ENCODE measurements around the gene FLVCR2. TPM values are rescaled to one million over a fixed set of nuclear protein-coding genes. Genes with fewer than 3 reads are reported as not detected.

FLVCR2 gene
- total RNA-seq, 1 donor = 5.8 TPM

DNA sequence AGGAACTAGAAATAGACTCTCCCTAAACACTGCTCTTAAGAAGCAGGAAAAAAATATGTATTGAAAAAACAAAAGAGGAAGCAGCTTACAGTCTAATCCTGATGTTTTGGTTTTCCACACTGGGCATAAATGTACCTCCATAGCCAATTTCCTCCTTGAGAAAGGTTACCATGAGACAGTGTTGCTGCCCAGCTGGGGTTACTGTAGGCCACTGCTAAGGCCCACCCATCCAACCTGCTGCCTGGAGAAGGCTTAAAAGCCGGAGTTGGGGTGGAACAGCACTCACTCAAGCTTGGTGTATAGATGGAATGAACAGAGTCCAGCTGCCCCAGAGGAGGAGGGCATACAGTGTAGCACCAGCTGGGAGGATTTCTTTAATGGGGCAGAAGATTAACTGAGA lies 41.1 kb downstream of the FLVCR2 start:
- peaks cover 31% of the 10 kb centered on the region for H3K4me1 ChIP-seq (ENCODE audit: insufficient read depth, low read length)
- no peak overlapping the region for H3K4me3 ChIP-seq (ENCODE audit: low read length)
- no peaks in the 10 kb centered on the region for H3K27me3 ChIP-seq (ENCODE audit: insufficient read depth, low read length)
- H3K9me3 ChIP-seq (ENCODE audit: low read depth, low read length) = no peaks in the 10 kb centered on the region

DNA sequence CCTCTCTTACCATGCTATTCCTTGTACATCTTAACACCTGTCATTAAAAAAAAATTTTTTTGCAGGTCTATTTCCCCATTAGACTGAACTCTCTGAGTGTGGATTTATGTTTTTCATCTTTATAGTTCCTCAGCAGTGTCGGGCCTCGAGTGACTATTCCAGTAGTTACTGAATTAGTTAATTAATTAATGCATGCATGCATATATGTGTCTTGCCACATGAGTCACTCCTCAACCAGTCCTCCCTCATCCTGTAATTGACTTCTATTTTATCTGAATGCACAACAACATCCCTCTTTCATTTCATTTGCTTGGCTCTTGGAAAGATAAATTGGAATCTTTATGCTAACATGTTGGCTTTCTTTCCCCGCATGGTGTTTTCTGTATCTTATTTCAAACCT lies 46.6 kb downstream of the FLVCR2 start:
- Histone ChIP-seq H3K9me3 (ENCODE audit: low read depth, low read length) (no peaks in the 10 kb centered on the region), H3K4me3 (ENCODE audit: low read length) (no peak overlapping the region), H3K27me3 (ENCODE audit: insufficient read depth, low read length) (no peaks in the 10 kb centered on the region), H3K4me1 (ENCODE audit: insufficient read depth, low read length) (no peaks in the 10 kb centered on the region)

DNA sequence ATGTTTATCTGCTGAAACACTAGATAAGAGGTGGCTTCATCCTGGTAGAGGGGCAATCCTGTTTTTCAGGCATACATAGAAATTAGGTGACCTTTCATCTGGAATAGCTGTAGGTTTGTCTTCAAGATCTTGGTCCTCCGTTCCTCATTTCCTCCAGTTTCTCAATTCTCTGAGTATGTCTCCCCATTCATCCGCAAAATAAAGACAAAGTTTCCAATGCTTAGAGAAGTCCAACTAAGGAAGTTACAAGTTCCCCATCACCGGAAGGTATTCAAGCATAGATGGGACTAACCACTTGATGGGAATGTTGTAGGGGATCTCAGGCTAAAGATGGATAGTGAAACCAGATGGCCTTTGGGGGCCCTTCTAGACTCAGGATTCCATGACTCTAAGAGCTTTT lies 48.0 kb downstream of the FLVCR2 start:
- H3K4me3 ChIP-seq (ENCODE audit: low read length) = no peak overlapping the region
- no peaks in the 10 kb centered on the region for H3K4me1 ChIP-seq (ENCODE audit: insufficient read depth, low read length)
- H3K27me3 ChIP-seq (ENCODE audit: insufficient read depth, low read length) = no peaks in the 10 kb centered on the region
- H3K9me3 ChIP-seq (ENCODE audit: low read depth, low read length) = no peaks in the 10 kb centered on the region

DNA sequence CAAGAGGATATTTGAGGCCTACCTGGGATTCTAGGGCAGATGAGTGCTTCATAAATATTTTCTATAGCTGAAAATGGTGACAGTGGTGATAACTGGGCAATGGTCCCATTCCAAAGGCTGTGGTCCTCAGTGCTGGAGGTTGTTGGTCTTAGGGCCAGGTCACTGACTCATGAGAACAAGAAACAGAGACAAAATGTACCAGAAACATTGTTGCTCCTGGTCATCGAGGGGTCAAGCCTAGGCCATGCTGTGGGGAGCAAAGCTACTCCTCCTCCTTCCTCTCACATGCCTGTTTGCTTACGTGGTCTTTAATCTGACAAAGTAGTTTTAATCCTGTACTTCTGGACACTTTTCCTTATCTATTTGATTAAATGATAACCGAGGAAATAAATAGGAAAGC lies 48.4 kb downstream of the FLVCR2 start:
- H3K4me3 ChIP-seq (ENCODE audit: low read length) = no peak overlapping the region
- no peaks in the 10 kb centered on the region for H3K27me3 ChIP-seq (ENCODE audit: insufficient read depth, low read length)
- H3K9me3 ChIP-seq (ENCODE audit: low read depth, low read length) = no peaks in the 10 kb centered on the region
- H3K4me1 ChIP-seq (ENCODE audit: insufficient read depth, low read length) = no peaks in the 10 kb centered on the region

DNA sequence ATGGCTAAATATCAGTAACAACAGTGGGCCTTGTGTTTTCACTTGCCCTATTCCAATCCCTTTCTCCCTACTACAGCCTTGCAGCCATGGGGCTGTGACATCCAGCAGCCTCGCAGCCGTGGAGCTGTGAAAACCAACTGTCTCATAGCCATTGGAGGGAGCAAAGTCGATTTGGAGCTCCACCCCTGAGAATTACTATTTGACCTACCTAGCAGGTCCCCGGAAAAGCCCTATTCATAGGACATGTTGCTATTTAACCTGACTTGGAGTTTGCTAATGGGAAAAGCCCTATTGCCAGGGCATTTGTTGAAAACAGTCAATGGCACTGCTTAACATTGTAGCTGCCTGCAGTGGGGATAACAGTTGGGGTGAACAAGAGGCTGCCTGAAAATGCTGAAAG lies 49.0 kb downstream of the FLVCR2 start:
- H3K4me1 ChIP-seq (ENCODE audit: insufficient read depth, low read length) = no peaks in the 10 kb centered on the region
- no peaks in the 10 kb centered on the region for H3K27me3 ChIP-seq (ENCODE audit: insufficient read depth, low read length)
- H3K4me3 ChIP-seq (ENCODE audit: low read length) = no peak overlapping the region
- H3K9me3 ChIP-seq (ENCODE audit: low read depth, low read length) = no peaks in the 10 kb centered on the region

DNA sequence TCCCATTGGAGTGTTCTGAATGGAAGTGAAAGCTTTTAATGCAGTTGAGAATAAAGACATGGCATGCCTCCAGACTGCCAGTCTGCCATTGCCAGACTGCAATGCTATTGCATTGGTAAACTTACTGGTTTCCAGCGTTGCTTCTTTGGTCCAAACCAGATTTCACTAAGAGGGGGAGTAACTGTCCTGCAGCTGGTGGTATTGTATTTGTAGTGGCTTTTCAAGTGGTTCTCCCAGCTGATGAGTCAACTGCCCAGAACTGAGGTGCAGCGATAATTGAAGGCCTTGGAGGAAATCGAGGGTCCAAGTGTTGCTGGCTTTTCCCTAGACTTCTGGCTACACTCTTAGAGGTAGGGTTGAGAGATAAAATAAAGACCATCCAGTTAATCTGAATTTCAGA lies 50.4 kb downstream of the FLVCR2 start:
- Histone ChIP-seq H3K27me3 (ENCODE audit: insufficient read depth, low read length) (no peaks in the 10 kb centered on the region), H3K4me3 (ENCODE audit: low read length) (no peak overlapping the region), H3K9me3 (ENCODE audit: low read depth, low read length) (no peaks in the 10 kb centered on the region), H3K4me1 (ENCODE audit: insufficient read depth, low read length) (no peaks in the 10 kb centered on the region)

- no peaks in the 10 kb centered on the region for H3K27me3 ChIP-seq (ENCODE audit: insufficient read depth, low read length)
- no peak overlapping the region for H3K4me3 ChIP-seq (ENCODE audit: low read length)
- no peaks in the 10 kb centered on the region for H3K4me1 ChIP-seq (ENCODE audit: insufficient read depth, low read length)
- no peaks in the 10 kb centered on the region for H3K9me3 ChIP-seq (ENCODE audit: low read depth, low read length)
Observed at GRCh38 chr14:75630695-75631452, 52.5 kb downstream of the FLVCR2 start.

DNA sequence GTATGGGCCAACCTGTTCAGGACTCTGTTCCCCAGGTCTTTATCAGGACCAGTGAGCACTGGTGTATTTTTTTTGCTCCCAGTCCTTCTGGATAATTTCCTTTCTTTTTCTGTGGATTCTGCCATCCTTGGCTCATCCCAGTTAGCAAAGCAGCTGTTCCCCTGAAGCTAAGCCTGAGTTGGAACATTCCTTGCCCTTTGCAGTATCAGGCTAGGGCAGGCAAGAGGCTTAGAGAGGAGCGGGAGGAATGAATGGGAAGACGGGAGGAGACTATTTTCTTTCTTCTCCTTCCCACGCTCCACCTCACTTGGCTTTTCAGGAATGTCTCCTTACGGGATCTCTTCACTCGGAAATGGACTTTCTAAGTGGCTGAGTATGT lies 53.0 kb downstream of the FLVCR2 start:
- Histone ChIP-seq H3K27me3 (ENCODE audit: insufficient read depth, low read length) (no peaks in the 10 kb centered on the region), H3K4me3 (ENCODE audit: low read length) (no peak overlapping the region), H3K9me3 (ENCODE audit: low read depth, low read length) (no peaks in the 10 kb centered on the region), H3K4me1 (ENCODE audit: insufficient read depth, low read length) (no peaks in the 10 kb centered on the region)

- no peak overlapping the region for H3K4me3 ChIP-seq (ENCODE audit: low read length)
- no peaks in the 10 kb centered on the region for H3K9me3 ChIP-seq (ENCODE audit: low read depth, low read length)
- no peaks in the 10 kb centered on the region for H3K27me3 ChIP-seq (ENCODE audit: insufficient read depth, low read length)
- H3K4me1 ChIP-seq (ENCODE audit: insufficient read depth, low read length) = no peaks in the 10 kb centered on the region
Observed at GRCh38 chr14:75634848-75635247, 56.4 kb downstream of the FLVCR2 start.

GRCh38 chr14:75636100-75636692 lies 57.8 kb downstream of the FLVCR2 start:
- no peaks in the 10 kb centered on the region for H3K4me1 ChIP-seq (ENCODE audit: insufficient read depth, low read length)
- no peaks in the 10 kb centered on the region for H3K27me3 ChIP-seq (ENCODE audit: insufficient read depth, low read length)

GRCh38 chr14:75640876-75641275 lies 62.5 kb downstream of the FLVCR2 start:
- Histone ChIP-seq H3K9me3 (ENCODE audit: low read depth, low read length) (no peaks in the 10 kb centered on the region), H3K27me3 (ENCODE audit: insufficient read depth, low read length) (no peaks in the 10 kb centered on the region), H3K4me3 (ENCODE audit: low read length) (no peak overlapping the region), H3K4me1 (ENCODE audit: insufficient read depth, low read length) (no peaks in the 10 kb centered on the region)

More at GRCh38 chr14:75636100-75636692, 57.8 kb downstream of the FLVCR2 start:
- Histone ChIP-seq H3K9me3 (ENCODE audit: low read depth, low read length) (no peaks in the 10 kb centered on the region), H3K4me3 (ENCODE audit: low read length) (no peak overlapping the region)

DNA sequence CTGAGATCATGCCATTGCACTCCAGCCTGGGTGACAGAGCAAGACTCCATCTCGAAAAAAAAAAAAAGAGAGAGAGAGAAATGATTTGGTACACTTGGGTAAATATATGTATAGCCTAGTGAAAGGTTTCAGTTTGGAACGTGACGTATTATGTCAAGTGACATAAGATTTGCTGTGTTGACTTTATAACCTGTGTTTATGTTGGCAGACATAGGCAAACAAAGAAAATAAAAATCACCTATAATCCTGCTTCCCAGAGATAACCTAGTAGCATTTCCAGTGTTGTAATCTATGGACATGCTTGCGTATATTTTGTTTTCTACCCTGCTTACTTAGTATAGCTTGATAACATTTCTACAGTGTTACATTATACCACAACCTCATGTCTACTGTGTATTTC lies 65.6 kb downstream of the FLVCR2 start:
- no peaks in the 10 kb centered on the region for H3K4me1 ChIP-seq (ENCODE audit: insufficient read depth, low read length)
- no peaks in the 10 kb centered on the region for H3K9me3 ChIP-seq (ENCODE audit: low read depth, low read length)
- H3K4me3 ChIP-seq (ENCODE audit: low read length) = no peak overlapping the region
- no peaks in the 10 kb centered on the region for H3K27me3 ChIP-seq (ENCODE audit: insufficient read depth, low read length)

DNA sequence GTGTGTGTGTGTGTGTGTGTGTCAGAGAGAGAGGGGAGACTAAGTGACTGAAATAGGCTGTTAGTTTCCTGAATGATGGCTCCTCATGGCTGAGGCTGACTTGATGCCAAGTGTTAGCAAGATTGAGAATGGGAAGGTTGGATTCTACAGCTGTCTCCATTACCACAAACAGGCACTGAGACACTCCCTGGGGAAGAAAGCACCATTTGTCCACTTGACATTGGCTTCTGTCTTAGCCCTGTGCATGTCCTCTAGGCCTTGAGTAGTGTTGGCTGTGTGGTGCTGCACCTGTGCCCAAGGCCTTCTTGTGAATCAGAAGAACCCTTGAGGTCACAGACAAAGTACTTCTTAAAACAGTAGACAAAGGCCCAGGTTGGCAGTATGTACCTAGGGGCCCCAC lies 66.6 kb downstream of the FLVCR2 start:
- no peaks in the 10 kb centered on the region for H3K9me3 ChIP-seq (ENCODE audit: low read depth, low read length)
- H3K4me1 ChIP-seq (ENCODE audit: insufficient read depth, low read length) = no peaks in the 10 kb centered on the region
- H3K27me3 ChIP-seq (ENCODE audit: insufficient read depth, low read length) = no peaks in the 10 kb centered on the region
- H3K4me3 ChIP-seq (ENCODE audit: low read length) = no peak overlapping the region

DNA sequence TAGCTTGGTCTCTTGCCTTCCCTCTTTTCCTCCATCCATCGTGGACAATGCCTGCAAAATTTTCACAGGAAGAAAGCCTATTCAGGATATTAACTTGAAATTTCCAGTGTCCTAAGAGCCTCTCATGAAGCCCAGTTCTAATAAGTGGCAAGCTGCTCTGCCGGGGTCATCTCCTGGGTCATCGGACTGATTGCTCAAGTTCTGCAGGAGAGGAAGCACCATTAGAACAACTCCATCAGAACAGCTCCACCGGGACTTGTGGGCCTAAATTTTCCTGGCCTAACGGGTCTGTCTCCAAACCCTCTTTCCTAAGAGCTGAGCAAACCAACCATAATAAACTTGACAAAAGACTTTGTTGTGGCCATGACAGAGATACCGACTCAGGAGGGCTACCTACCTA lies 68.3 kb downstream of the FLVCR2 start:
- H3K27me3 ChIP-seq (ENCODE audit: insufficient read depth, low read length) = no peaks in the 10 kb centered on the region
- H3K4me3 ChIP-seq (ENCODE audit: low read length) = no peak overlapping the region
- H3K9me3 ChIP-seq (ENCODE audit: low read depth, low read length) = no peaks in the 10 kb centered on the region
- no peaks in the 10 kb centered on the region for H3K4me1 ChIP-seq (ENCODE audit: insufficient read depth, low read length)

DNA sequence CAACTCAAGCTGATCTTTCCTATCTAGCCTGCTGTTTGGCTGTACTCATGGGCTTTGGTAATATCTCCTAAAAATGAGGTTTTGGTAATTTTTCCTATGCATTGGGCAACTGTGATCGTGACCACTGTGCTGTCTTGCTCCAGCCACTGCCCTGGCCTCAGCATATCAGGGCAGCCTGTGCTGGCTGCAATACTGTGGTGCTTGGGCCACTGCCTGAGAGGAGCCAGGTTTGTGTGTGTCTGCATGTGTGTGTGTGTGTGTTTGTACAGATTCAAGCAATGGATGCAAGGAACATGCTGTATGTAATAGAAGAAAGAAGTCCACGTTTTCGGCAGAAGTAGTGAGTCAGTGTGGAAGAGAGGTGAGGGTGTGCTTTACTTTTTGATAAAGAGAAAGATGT lies 69.2 kb downstream of the FLVCR2 start:
- Histone ChIP-seq H3K4me3 (ENCODE audit: low read length) (no peak overlapping the region), H3K27me3 (ENCODE audit: insufficient read depth, low read length) (no peaks in the 10 kb centered on the region), H3K9me3 (ENCODE audit: low read depth, low read length) (no peaks in the 10 kb centered on the region), H3K4me1 (ENCODE audit: insufficient read depth, low read length) (no peaks in the 10 kb centered on the region)

Data from mononuclear cell (primary cell).